ENCODE results near the gene NFE2L3. TPM values are rescaled to one million over a fixed set of nuclear protein-coding genes. Genes with fewer than 3 reads are reported as not detected.
"Not testable (repeated sequence)": the region's sequence is repeated elsewhere in the genome, so short reads cannot be mapped to it uniquely, and the experiment has no call there.

The NFE2L3 gene
- total and polyA plus RNA-seq, 5 donors, result 0.32 to 1.3 (median 1.1) TPM

- intact Hi-C loops (cut with DNase I), result no loop called here
- Histone ChIP-seq H3K4me1 (ENCODE audit: control insufficient read depth, insufficient read depth, low read length) (peaks cover 6% of the 10 kb centered on the region), H3K4me3 (ENCODE audit: low read length) (no peak overlapping the region), H3K9me3 (ENCODE audit: control insufficient read depth, low read length) (no peaks in the 10 kb centered on the region), H3K27ac (ENCODE audit: low read length) (no peak overlapping the region), H3K27me3 (ENCODE audit: control insufficient read depth, insufficient read depth) (no peaks in the 10 kb centered on the region)
- DNase-seq (no peak), ATAC-seq (peak in 1 of 2 donors; percentile 5)
- 84% methylated on average over 8 of the region's 8 CpGs for WGBS
These were observed 30.7 kb downstream of the NFE2L3 start for GRCh38 chr7:26182706-26183105.

GRCh38 chr7:26183545-26184280, 31.7 kb downstream of the NFE2L3 start:
- no peaks in the 10 kb centered on the region for H3K9me3 ChIP-seq (ENCODE audit: control insufficient read depth, low read length)
- peaks cover 7% of the 10 kb centered on the region for H3K4me1 ChIP-seq (ENCODE audit: control insufficient read depth, insufficient read depth, low read length)
- no peak for ATAC-seq
- no peaks in the 10 kb centered on the region for H3K27me3 ChIP-seq (ENCODE audit: control insufficient read depth, insufficient read depth)
- intact Hi-C loops (cut with DNase I), result no loop called here
- 67% methylated on average over 4 of the region's 4 CpGs for WGBS
- H3K4me3 ChIP-seq (ENCODE audit: low read length), result no peak overlapping the region
- DNase-seq, result no peak
- H3K27ac ChIP-seq (ENCODE audit: low read length), result no peak overlapping the region

- H3K4me3 ChIP-seq (ENCODE audit: low read length); ATAC-seq; H3K4me1 ChIP-seq (ENCODE audit: control insufficient read depth, insufficient read depth, low read length); H3K9me3 ChIP-seq (ENCODE audit: control insufficient read depth, low read length); H3K27me3 ChIP-seq (ENCODE audit: control insufficient read depth, insufficient read depth); H3K27ac ChIP-seq (ENCODE audit: low read length); intact Hi-C loops (cut with DNase I); DNase-seq: not testable (repeated sequence)
- WGBS, result 72% methylated on average over 4 of the region's 4 CpGs
These were observed 32.5 kb downstream of the NFE2L3 start for GRCh38 chr7:26184281-26185101.

GRCh38 chr7:26185131-26185843, 33.3 kb downstream of the NFE2L3 start:
- H3K27me3 ChIP-seq (ENCODE audit: control insufficient read depth, insufficient read depth), result no peaks in the 10 kb centered on the region
- 82% methylated on average over 10 of the region's 10 CpGs for WGBS
- H3K27ac ChIP-seq (ENCODE audit: low read length), result no peak overlapping the region
- no peak for ATAC-seq
- intact Hi-C loops (cut with DNase I), result no loop called here
- peaks cover 7% of the 10 kb centered on the region for H3K4me1 ChIP-seq (ENCODE audit: control insufficient read depth, insufficient read depth, low read length)
- DNase-seq, result no peak
- no peaks in the 10 kb centered on the region for H3K9me3 ChIP-seq (ENCODE audit: control insufficient read depth, low read length)
- no peak overlapping the region for H3K4me3 ChIP-seq (ENCODE audit: low read length)

- H3K9me3 ChIP-seq (ENCODE audit: control insufficient read depth, low read length), result no peaks in the 10 kb centered on the region
- H3K27me3 ChIP-seq (ENCODE audit: control insufficient read depth, insufficient read depth), result no peaks in the 10 kb centered on the region
- H3K4me1 ChIP-seq (ENCODE audit: control insufficient read depth, insufficient read depth, low read length), result peaks cover 6% of the 10 kb centered on the region
- 99% methylated on average over 1 of the region's 1 CpG for WGBS
- ATAC-seq (no peak), DNase-seq (no peak)
- no peak overlapping the region for H3K4me3 ChIP-seq (ENCODE audit: low read length)
- intact Hi-C loops (cut with DNase I), result no loop called here
- no peak overlapping the region for H3K27ac ChIP-seq (ENCODE audit: low read length)
These were observed 33.8 kb downstream of the NFE2L3 start for GRCh38 chr7:26185844-26186180.

GRCh38 chr7:26186364-26187311, 34.6 kb downstream of the NFE2L3 start:
- no peaks in the 10 kb centered on the region for H3K9me3 ChIP-seq (ENCODE audit: control insufficient read depth, low read length)
- no peak overlapping the region for H3K27ac ChIP-seq (ENCODE audit: low read length)
- peaks cover 3% of the 10 kb centered on the region for H3K4me1 ChIP-seq (ENCODE audit: control insufficient read depth, insufficient read depth, low read length)
- intact Hi-C loops (cut with DNase I), result no loop called here
- no peaks in the 10 kb centered on the region for H3K27me3 ChIP-seq (ENCODE audit: control insufficient read depth, insufficient read depth)
- 82% methylated on average over 5 of the region's 5 CpGs for WGBS
- ATAC-seq (no peak), DNase-seq (no peak)
- H3K4me3 ChIP-seq (ENCODE audit: low read length), result no peak overlapping the region

- Histone ChIP-seq H3K4me1 (ENCODE audit: control insufficient read depth, insufficient read depth, low read length) (peaks cover 3% of the 10 kb centered on the region), H3K27ac (ENCODE audit: low read length) (no peak overlapping the region), H3K27me3 (ENCODE audit: control insufficient read depth, insufficient read depth) (no peaks in the 10 kb centered on the region), H3K9me3 (ENCODE audit: control insufficient read depth, low read length) (no peaks in the 10 kb centered on the region), H3K4me3 (ENCODE audit: low read length) (no peak overlapping the region)
- 77% methylated on average over 11 of the region's 11 CpGs for WGBS
- no peak for DNase-seq
- intact Hi-C loops (cut with DNase I), result no loop called here
- ATAC-seq, result peak in 1 of 2 donors; percentile 5
These were observed 35.6 kb downstream of the NFE2L3 start for GRCh38 chr7:26187380-26188205.

GRCh38 chr7:26188206-26188956, 36.4 kb downstream of the NFE2L3 start:
- DNase-seq (no peak), ATAC-seq (no peak)
- Histone ChIP-seq H3K9me3 (ENCODE audit: control insufficient read depth, low read length) (no peaks in the 10 kb centered on the region), H3K4me1 (ENCODE audit: control insufficient read depth, insufficient read depth, low read length) (peaks cover 4% of the 10 kb centered on the region), H3K27me3 (ENCODE audit: control insufficient read depth, insufficient read depth) (no peaks in the 10 kb centered on the region), H3K4me3 (ENCODE audit: low read length) (no peak overlapping the region), H3K27ac (ENCODE audit: low read length) (no peak overlapping the region)
- WGBS, result 90% methylated on average over 9 of the region's 9 CpGs
- intact Hi-C loops (cut with DNase I), result no loop called here

GRCh38 chr7:26188957-26189541, 37.1 kb downstream of the NFE2L3 start:
- 87% methylated on average over 3 of the region's 3 CpGs for WGBS
- Histone ChIP-seq H3K9me3 (ENCODE audit: control insufficient read depth, low read length) (no peaks in the 10 kb centered on the region), H3K4me3 (ENCODE audit: low read length) (no peak overlapping the region), H3K27me3 (ENCODE audit: control insufficient read depth, insufficient read depth) (no peaks in the 10 kb centered on the region), H3K4me1 (ENCODE audit: control insufficient read depth, insufficient read depth, low read length) (peaks cover 6% of the 10 kb centered on the region), H3K27ac (ENCODE audit: low read length) (no peak overlapping the region)
- intact Hi-C loops (cut with DNase I), result no loop called here
- no peak for ATAC-seq
- no peak for DNase-seq
